ENCODE measurements around the gene SLC8A1. TPM values are rescaled to one million over a fixed set of nuclear protein-coding genes. Genes with fewer than 3 reads are reported as not detected.

The SLC8A1 gene
- total RNA-seq, 1 donor: 39.1 TPM

- no peak for TF ChIP-seq CTCF (IDR thresholded peaks at IDR 0.05; ENCODE audit: insufficient read depth, low read length)
- no peak overlapping the region for H3K4me3 ChIP-seq (ENCODE audit: low read depth, low read length)
- no peak for DNase-seq (ENCODE audit: low read depth)
These were observed 403.4 kb downstream of the SLC8A1 start for GRCh38 chr2:40048506-40048905.

- TF ChIP-seq CTCF (IDR thresholded peaks at IDR 0.05; ENCODE audit: insufficient read depth, low read length): no peak
- no peak for DNase-seq (ENCODE audit: low read depth)
- H3K4me3 ChIP-seq (ENCODE audit: low read depth, low read length): no peak overlapping the region
These were observed 404.5 kb downstream of the SLC8A1 start for GRCh38 chr2:40047406-40047805.
